Activated naive CD8-positive, alpha-beta T cell treated with anti-CD3 and anti-CD28 coated beads, Interleukin-2, amount 10 ng/mL, durations not matched to agents 7 days and 5 days (primary cell): ENCODE measurements around the gene FAIM2. TPM values are rescaled to one million over a fixed set of nuclear protein-coding genes. Genes with fewer than 3 reads are reported as not detected.
"Not testable (repeated sequence)": the region's sequence is repeated elsewhere in the genome, so short reads cannot be mapped to it uniquely, and the experiment has no call there.

Source experiments
- ATAC-seq: fragments of 150-1000 bp; cut with Tn5 transposase; one replicate; pipeline ENCODE4 v1.10.0; 2021; ENCODE audit warnings: low read depth, moderate library complexity
- POLR2A ChIA-PET: fragments of 350-600 bp; sonication (Branson Sonifier 250); formaldehyde crosslinking; loops from one replicate; lab custom pipeline; 2021; ENCODE audit warnings: antibody characterized with exemption; lab: Charles Lee
- DNase-seq: peaks from one replicate; pipeline ENCODE4 v3.0.0; 2021
- H3K27ac Mint-ChIP-seq: one replicate; pipeline ENCODE4 v1.8.0; 2022; ENCODE audit warnings: mild to moderate bottlenecking, mixed read lengths
- H3K27me3 Mint-ChIP-seq: one replicate; pipeline ENCODE4 v1.8.0; 2022; ENCODE audit warnings: mild to moderate bottlenecking, moderate library complexity, mixed read lengths
- H3K36me3 Mint-ChIP-seq: one replicate; pipeline ENCODE4 v1.8.0; 2021; ENCODE audit warnings: mild to moderate bottlenecking, mixed read lengths
- H3K4me1 Mint-ChIP-seq: one replicate; pipeline ENCODE4 v1.8.0; 2021; ENCODE audit warnings: mixed read lengths
- H3K4me3 Mint-ChIP-seq: one replicate; pipeline ENCODE4 v1.8.0; 2022; ENCODE audit warnings: mild to moderate bottlenecking, moderate library complexity, mixed read lengths
- H3K9me3 Mint-ChIP-seq: one replicate; pipeline ENCODE4 v1.8.0; 2021; ENCODE audit warnings: mixed read lengths
- total RNA-seq, 2 experiments: library from RNA; stranded (reverse); gene quantifications; one replicate each; pipeline ENCODE4 v1.2.3, GENCODE V29; 2021

The FAIM2 gene
- total RNA-seq, 2 experiments from 2014 or later: 0.22 TPM; not detected in 1

DNA sequence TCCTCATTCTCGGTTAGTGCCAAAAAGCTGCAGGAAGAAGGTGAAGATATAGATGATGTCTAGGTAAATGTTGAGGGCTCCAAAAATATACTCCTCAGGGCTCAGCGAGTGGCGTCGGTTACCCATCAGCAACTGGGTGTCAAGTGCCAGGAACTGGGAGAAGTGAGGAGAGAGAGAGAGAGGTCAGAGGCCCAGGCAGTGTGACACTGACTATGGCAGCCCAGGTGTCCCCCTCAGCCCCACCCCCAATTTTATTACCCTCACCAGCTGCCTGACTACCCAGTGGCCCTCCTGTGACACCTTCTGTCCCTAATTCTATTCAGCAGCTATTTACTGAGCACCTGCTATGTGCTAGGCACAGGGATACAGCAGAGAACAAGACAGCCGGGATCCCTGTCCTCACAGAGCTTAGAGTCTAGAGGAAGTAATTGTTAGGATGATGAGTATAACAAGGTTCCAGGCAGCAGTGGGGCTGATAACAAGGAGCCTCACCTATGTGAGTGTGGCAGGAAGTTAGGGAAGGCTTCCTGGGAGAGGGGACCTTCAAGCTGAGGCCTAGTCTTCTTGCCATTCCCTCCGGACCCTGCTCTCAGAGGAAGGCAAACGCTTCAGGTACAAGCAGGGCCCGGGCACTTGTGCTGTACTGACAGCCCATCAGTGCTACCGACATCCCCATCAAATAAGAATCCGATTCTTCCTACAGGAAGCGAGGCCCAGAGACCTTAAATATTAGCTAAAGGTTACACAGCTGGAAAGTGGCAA is 33.0 kb downstream of the FAIM2 start:
- no peaks in the 10 kb centered on the region for H3K36me3 Mint-ChIP-seq
- H3K9me3 Mint-ChIP-seq: no peaks in the 10 kb centered on the region
- no peak overlapping the region for H3K4me3 Mint-ChIP-seq
- H3K27me3 Mint-ChIP-seq: peaks cover 1% of the 10 kb centered on the region
- no peak overlapping the region for H3K27ac Mint-ChIP-seq
- DNase-seq (no peak), ATAC-seq (no peak)
- POLR2A ChIA-PET: no interaction called here
- peaks cover 5% of the 10 kb centered on the region for H3K4me1 Mint-ChIP-seq

GRCh38 chr12:49869816-49870500 is 33.7 kb downstream of the FAIM2 start:
- H3K27me3 Mint-ChIP-seq: peaks cover under 1% of the 10 kb centered on the region
- POLR2A ChIA-PET: no interaction called here
- peaks cover 5% of the 10 kb centered on the region for H3K4me1 Mint-ChIP-seq
- DNase-seq (no peak), ATAC-seq (no peak)
- no peak overlapping the region for H3K4me3 Mint-ChIP-seq
- H3K9me3 Mint-ChIP-seq: no peaks in the 10 kb centered on the region
- H3K36me3 Mint-ChIP-seq: no peaks in the 10 kb centered on the region
- H3K27ac Mint-ChIP-seq: no peak overlapping the region

DNA sequence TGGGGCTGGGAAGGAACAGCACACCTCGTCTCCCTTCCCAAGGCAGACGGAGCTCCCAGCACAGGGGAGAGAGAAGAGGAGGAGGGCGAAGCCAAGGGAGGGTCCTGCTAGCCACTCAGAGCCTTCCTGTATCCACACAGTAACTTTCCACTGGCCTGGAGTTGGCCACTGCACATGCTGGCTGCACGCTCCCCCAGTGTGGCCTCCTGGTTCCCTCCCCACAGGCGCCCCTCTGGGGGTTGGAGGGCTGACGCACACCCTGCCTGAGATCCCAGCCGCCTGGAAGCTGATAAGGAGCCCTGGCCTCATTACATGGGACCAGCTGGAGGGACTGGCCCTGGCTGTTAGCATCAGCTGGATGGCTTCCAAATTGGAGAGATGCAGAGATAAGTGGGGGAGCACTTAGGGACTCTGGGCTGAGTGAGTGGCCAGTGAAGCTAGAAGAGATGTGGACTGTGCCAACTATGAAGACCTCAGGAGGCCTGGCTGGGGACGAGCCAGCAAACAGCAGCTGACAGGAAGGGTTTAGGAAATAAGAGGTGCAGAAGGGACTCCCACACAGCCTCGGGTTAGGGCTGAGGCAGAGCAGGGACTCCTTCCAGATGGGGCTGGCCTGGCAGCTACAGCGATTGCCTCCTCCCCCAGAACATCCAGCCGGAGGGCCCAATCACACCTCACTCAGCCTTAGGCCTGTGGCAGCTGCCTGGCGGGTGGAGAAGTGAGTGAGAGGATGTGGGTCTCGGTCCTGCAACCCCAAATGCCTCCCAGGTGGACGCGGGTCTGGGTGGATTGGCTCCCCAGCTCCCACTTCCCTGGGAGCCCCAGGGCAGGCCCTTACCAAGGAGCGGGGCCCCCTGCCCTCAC is 34.5 kb downstream of the FAIM2 start:
- ATAC-seq (no peak), DNase-seq (no peak)
- no peak overlapping the region for H3K4me3 Mint-ChIP-seq
- peaks cover 8% of the 10 kb centered on the region for H3K27me3 Mint-ChIP-seq
- no peak overlapping the region for H3K27ac Mint-ChIP-seq
- POLR2A ChIA-PET: no interaction called here
- H3K9me3 Mint-ChIP-seq: no peaks in the 10 kb centered on the region
- H3K4me1 Mint-ChIP-seq: peaks cover 5% of the 10 kb centered on the region
- no peaks in the 10 kb centered on the region for H3K36me3 Mint-ChIP-seq

DNA sequence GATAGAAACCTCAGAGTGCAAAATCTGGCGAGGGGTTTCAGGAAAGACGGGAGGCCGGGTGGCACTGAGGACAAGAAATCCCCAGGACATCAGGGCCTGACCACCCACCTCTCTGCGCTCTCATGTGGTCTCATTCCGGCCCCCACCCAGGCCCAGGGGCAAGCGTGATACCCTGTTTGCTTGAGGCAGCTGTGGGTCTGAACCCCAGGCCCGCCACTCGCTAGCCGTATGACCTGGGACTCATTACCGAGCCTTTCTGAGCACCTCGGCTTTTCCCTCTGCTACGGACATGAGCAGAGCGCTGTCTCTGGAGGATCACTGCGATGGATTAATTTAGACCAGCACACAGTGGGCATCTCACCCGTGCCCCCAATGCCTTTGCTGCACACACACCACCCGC is 35.3 kb downstream of the FAIM2 start:
- POLR2A ChIA-PET: no interaction called here
- Mint-ChIP-seq H3K9me3 (no peaks in the 10 kb centered on the region), H3K36me3 (no peaks in the 10 kb centered on the region), H3K27ac (no peak overlapping the region), H3K4me1 (peaks cover 5% of the 10 kb centered on the region), H3K27me3 (peaks cover 14% of the 10 kb centered on the region), H3K4me3 (no peak overlapping the region)
- DNase-seq: no peak
- ATAC-seq: no peak

GRCh38 chr12:49867570-49868341 is 35.9 kb downstream of the FAIM2 start:
- Mint-ChIP-seq H3K4me1 (peaks cover 5% of the 10 kb centered on the region), H3K36me3 (no peaks in the 10 kb centered on the region), H3K27me3 (peaks cover 14% of the 10 kb centered on the region), H3K27ac (no peak overlapping the region), H3K9me3 (no peaks in the 10 kb centered on the region), H3K4me3 (no peak overlapping the region)
- POLR2A ChIA-PET: no interaction called here
- ATAC-seq (peak; percentile 12), DNase-seq (no peak)

GRCh38 chr12:49866859-49867569 is 36.7 kb downstream of the FAIM2 start:
- ATAC-seq (peak; percentile 72), DNase-seq (peak; percentile 80)
- H3K4me3 Mint-ChIP-seq: no peak overlapping the region
- peaks cover 5% of the 10 kb centered on the region for H3K4me1 Mint-ChIP-seq
- POLR2A ChIA-PET: no interaction called here
- H3K36me3 Mint-ChIP-seq: no peaks in the 10 kb centered on the region
- H3K9me3 Mint-ChIP-seq: no peaks in the 10 kb centered on the region
- H3K27ac Mint-ChIP-seq: no peak overlapping the region
- peaks cover 14% of the 10 kb centered on the region for H3K27me3 Mint-ChIP-seq

DNA sequence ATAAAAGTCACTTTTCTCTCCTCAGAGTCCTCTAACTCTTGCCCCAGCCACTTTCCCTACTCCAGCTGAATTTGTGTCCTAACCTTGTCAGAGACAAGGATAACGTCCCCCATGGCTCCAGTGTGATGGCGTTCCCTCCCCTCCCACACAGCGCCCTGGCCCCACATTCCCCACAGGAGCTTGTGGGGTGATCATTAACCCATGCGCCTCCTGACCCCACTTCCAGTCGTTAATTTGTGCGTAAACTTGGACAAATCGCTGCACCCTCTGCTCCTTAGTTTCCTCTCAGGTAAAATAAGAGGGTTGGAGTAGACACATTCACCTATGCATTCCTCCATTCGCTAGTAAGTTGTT is 37.9 kb downstream of the FAIM2 start:
- Mint-ChIP-seq H3K4me1 (peaks cover 5% of the 10 kb centered on the region), H3K27me3 (peaks cover 14% of the 10 kb centered on the region), H3K4me3 (no peak overlapping the region), H3K27ac (peak overlapping the region; percentile 1), H3K36me3 (no peaks in the 10 kb centered on the region), H3K9me3 (no peaks in the 10 kb centered on the region)
- ATAC-seq (no peak), DNase-seq (no peak)
- POLR2A ChIA-PET: interaction anchor here (1.4 kb wide), 1 partner anchor 19 kb away, joined by 4 read pairs; no protein-coding TSS in a partner anchor

GRCh38 chr12:49865109-49865781 is 38.5 kb downstream of the FAIM2 start:
- POLR2A ChIA-PET: interaction anchor here (1.4 kb wide), 1 partner anchor 18 kb away, joined by 4 read pairs; no protein-coding TSS in a partner anchor
- no peak overlapping the region for H3K4me3 Mint-ChIP-seq
- H3K9me3 Mint-ChIP-seq: no peaks in the 10 kb centered on the region
- peak overlapping the region; percentile 1 for H3K27ac Mint-ChIP-seq
- H3K27me3 Mint-ChIP-seq: peaks cover 14% of the 10 kb centered on the region
- peaks cover 5% of the 10 kb centered on the region for H3K4me1 Mint-ChIP-seq
- H3K36me3 Mint-ChIP-seq: no peaks in the 10 kb centered on the region
- DNase-seq (no peak), ATAC-seq (no peak)

- no peaks in the 10 kb centered on the region for H3K36me3 Mint-ChIP-seq
These were observed 39.0 kb downstream of the FAIM2 start for GRCh38 chr12:49864798-49865090.

GRCh38 chr12:49863946-49864797 is 39.5 kb downstream of the FAIM2 start:
- Mint-ChIP-seq H3K4me1 (peaks cover 5% of the 10 kb centered on the region), H3K27ac (no peak overlapping the region), H3K27me3 (peaks cover 14% of the 10 kb centered on the region), H3K36me3 (no peaks in the 10 kb centered on the region), H3K4me3 (no peak overlapping the region), H3K9me3 (no peaks in the 10 kb centered on the region)
- POLR2A ChIA-PET: no interaction called here
- no peak for ATAC-seq
- DNase-seq: no peak

More at GRCh38 chr12:49864798-49865090, 39.0 kb downstream of the FAIM2 start:
- Mint-ChIP-seq H3K4me1 (peaks cover 5% of the 10 kb centered on the region), H3K27ac (no peak overlapping the region), H3K27me3 (peaks cover 14% of the 10 kb centered on the region), H3K9me3 (no peaks in the 10 kb centered on the region), H3K4me3 (no peak overlapping the region)
- POLR2A ChIA-PET: no interaction called here
- ATAC-seq (no peak), DNase-seq (no peak)

DNA sequence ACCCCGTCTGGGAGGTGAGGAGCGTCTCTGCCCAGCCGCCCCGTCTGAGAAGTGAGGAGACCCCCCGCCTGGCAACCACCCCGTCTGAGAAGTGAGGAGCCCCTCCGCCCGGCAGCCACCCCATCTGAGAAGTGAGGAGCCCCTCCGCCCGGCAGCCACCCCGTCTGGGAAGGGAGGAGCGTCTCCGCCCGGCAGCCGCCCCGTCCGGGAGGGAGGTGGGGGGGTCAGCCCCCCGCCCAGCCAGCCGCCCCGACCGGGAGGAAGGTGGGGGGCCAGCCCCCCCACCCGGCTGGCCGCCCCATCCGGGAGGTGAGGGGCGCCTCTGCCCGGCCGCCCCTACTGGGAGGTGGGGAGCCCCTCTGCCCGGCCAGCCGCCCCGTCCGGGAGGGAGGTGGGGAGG is 42.8 kb downstream of the FAIM2 start:
- POLR2A ChIA-PET, H3K4me3 Mint-ChIP-seq, H3K9me3 Mint-ChIP-seq, H3K27ac Mint-ChIP-seq, ATAC-seq, H3K36me3 Mint-ChIP-seq, DNase-seq, H3K4me1 Mint-ChIP-seq: not testable (repeated sequence)
- peaks cover 28% of the 10 kb centered on the region for H3K27me3 Mint-ChIP-seq
